Measurements from ENCODE around the gene NCKAP5.

NCKAP5 gene

DNA sequence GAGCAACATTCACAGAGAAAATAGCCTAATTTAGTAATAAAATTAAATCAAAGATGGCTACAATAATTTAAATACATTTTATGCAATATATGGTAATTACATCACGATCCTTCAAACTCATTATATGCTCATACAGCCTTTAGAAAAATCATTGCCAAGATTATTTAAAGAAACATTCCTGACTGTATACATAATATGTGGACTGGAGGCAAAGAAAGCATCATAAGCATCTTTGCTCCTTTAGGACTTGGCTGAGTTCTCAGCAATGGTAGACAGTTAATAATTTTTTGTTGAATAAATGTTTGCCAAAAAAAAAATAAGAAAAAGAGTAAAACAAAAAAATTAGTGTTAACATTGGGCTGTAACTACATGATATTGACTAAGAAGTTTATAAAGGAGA, 26.9 kb downstream of the NCKAP5 start:
- no peak overlapping the region for H3K4me3 ChIP-seq (ENCODE audit: low read depth, low read length)
- no peak for TF ChIP-seq CTCF (IDR thresholded peaks at IDR 0.05; ENCODE audit: low read depth, low read length)

DNA sequence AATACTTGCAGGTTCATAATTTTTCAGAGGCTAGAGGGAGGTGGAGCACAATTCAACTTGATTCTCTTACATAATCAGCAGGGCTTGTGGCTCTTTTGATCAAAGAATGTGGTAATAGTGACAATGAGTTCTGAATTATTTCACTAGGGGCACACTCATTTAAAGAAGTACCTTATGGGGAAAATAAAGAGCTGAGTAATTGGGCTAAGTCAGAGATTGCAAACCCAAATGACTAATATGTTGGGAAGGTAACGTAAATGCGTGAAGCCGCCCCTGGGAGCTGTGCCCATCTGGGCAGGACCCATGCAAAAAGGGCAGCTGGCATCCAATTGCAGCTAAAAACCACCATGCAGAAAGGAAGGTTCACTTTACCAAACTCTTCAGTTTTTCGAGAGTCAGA, 35.3 kb downstream of the NCKAP5 start:
- no peak for TF ChIP-seq CTCF (IDR thresholded peaks at IDR 0.05; ENCODE audit: low read depth, low read length)
- H3K4me3 ChIP-seq (ENCODE audit: low read depth, low read length): no peak overlapping the region

DNA sequence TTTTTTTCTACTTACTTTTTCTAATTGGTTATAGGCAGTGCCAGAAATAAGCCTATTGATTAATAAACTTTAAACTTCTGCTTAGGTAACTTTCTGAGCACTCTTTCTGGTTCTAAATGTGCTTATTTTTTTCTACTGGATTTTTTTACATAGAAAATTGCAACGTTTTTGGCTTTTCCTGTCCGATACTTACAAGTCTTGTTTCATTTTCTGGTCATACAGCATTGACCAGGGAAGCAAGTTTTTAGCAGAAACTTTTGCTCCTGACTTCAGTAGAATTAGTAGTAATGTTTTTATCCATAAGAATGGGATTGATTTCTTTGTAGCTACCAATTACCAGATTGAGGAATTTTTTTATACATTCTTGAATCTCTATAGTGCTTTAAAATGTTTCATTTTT, 36.9 kb downstream of the NCKAP5 start:
- TF ChIP-seq CTCF (IDR thresholded peaks at IDR 0.05; ENCODE audit: low read depth, low read length): no peak
- H3K4me3 ChIP-seq (ENCODE audit: low read depth, low read length): no peak overlapping the region

DNA sequence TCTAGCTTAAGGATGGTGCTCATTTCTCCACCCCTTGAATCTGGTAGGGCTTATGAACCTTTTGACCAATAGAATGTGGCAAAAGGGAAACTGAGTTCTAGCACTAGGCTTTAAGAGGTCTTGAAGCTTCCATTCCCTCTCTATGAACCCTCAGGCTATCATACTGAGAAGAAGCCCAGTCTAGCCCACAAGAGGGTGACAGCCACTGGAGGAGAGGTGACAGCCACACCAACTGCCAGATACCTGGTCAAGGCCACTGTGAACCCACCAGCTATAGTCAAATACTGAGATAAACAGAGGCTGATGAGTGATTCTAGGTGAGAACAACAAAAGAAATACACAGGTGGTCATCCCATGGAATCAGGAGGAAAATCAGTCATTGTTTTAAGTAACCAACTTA, 37.6 kb downstream of the NCKAP5 start:
- TF ChIP-seq CTCF (IDR thresholded peaks at IDR 0.05; ENCODE audit: low read depth, low read length): no peak
- no peak overlapping the region for H3K4me3 ChIP-seq (ENCODE audit: low read depth, low read length)

- TF ChIP-seq CTCF (IDR thresholded peaks at IDR 0.05; ENCODE audit: low read depth, low read length): no peak
These were observed 41.5 kb downstream of the NCKAP5 start for GRCh38 chr2:133526530-133527300.

DNA sequence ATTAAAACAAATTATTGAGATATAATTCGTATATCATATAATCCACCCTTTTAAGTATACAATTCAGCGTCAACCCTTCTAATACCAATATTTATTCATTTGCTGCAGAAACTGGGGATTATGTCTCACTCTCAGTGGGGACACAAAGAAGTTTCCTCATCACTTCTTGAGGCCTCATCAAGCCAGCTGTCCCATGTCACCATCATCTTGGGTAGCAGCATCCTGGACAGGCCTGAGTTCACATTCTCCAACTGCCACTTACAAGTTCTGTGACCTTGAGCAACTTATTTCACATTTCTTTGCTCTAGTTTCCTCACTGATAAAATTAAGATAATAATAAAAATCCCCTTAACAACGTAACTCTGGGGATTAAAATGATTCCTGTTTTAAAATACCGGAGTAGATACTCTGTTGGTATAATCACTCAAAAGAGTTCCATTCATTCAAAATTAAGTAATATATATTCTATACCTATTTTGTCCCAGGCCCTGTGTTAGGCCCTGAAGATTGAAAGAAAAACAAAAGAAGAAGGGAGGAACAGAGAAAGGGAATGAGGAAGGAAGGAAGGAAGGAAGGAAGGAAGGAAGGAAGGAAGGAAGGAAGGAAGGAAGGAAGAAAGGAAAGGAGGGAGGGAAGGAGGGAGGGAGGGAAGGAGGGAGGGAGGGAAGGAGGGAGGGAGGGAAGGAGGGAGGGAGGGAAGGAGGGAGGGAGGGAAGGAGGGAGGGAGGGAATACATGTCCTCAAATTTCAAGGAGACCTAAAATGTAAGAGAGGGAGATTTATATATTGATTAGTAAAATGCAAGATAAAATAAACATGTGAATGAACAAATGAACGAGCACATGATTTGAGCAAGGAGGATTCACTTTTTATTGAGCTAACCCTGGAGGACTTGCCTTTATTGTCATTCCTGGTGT, 42.4 kb downstream of the NCKAP5 start:
- no peak overlapping the region for H3K4me3 ChIP-seq (ENCODE audit: low read depth, low read length)
- no peak for TF ChIP-seq CTCF (IDR thresholded peaks at IDR 0.05; ENCODE audit: low read depth, low read length)

More at GRCh38 chr2:133526530-133527300, 41.5 kb downstream of the NCKAP5 start:
- no peak overlapping the region for H3K4me3 ChIP-seq (ENCODE audit: low read depth, low read length)

DNA sequence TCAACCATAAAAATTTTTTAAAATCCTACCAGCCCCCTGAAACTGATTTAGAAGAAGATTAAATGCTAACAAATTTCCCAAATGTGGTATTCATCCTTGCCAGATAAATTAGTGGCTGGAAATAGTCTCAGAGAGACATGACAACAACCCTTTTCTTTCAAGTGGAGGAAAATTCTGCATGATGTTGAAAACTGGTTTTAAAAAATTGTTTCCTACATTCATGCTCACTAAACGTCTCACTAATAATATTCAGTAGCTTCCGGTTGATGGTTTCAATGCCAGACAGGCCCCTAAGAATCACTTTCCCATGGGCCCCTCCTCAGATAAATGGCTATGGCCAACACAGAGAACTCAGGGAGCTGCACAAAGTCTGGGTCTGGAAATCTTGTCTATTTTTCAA, 43.2 kb downstream of the NCKAP5 start:
- H3K4me3 ChIP-seq (ENCODE audit: low read depth, low read length): no peak overlapping the region
- TF ChIP-seq CTCF (IDR thresholded peaks at IDR 0.05; ENCODE audit: low read depth, low read length): no peak
